Fibroblast of the aortic adventitia (primary cell): Measurements from ENCODE around the gene HSPB8. TPM values are rescaled to one million over a fixed set of nuclear protein-coding genes. Genes with fewer than 3 reads are reported as not detected.

Experiments used
- DNase-seq: peaks from one replicate; pipeline ENCODE4 v3.0.0-alpha.2; 2010; ENCODE audit warnings: low read depth
- H3K4me3 ChIP-seq: 2 replicates; pipeline ENCODE4 v1.5.1; 2011; ENCODE audit warnings: low read depth, mild to moderate bottlenecking, control low read depth, low read length, moderate library complexity
- CTCF ChIP-seq: IDR thresholded peaks from 2 replicates; pipeline ENCODE4 v1.5.1; 2011; ENCODE audit warnings: mild to moderate bottlenecking, low read length, control low read depth, inconsistent platforms; ENCODE audit not compliant: insufficient read depth
- total RNA-seq: library from RNA; depleted of rRNA; stranded (reverse); fragments of >200 nt; gene quantifications from 2 replicates; pipeline ENCODE4 v1.2.3, GENCODE V29; 2012; ENCODE audit warnings: low replicate concordance

The HSPB8 gene
- total RNA-seq, 1 donor = 7.7 TPM

- H3K4me3 ChIP-seq = no peak overlapping the region
- no peak for TF ChIP-seq CTCF
- DNase-seq = no peak
Measured at GRCh38 chr12:119183942-119184695, 5.4 kb downstream of the HSPB8 start.

GRCh38 chr12:119195256-119195655 lies 16.5 kb downstream of the HSPB8 start:
- no peak for TF ChIP-seq CTCF
- H3K4me3 ChIP-seq = no peak overlapping the region
- no peak for DNase-seq

DNA sequence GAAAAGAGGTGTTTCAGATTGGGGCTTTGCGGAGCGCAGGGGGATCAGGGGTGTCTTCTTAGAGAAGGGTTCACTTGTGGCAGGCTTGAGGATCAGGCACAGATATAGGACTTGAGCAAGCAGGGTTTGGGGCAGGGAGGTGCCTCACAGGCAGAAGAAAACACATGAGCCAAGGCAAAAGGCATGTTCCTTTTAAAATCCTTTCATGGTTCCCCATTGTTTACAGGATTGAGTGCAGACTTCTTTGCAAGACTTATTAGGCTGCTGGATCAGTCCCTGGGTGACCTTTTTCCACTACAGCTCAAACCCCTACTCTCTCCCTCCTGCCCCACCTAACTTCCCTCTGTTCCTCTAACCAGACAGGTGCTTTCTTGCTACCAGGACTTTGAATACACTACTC lies 19.7 kb downstream of the HSPB8 start:
- TF ChIP-seq CTCF = no peak
- no peak overlapping the region for H3K4me3 ChIP-seq
- no peak for DNase-seq

GRCh38 chr12:119200601-119201000 lies 21.9 kb downstream of the HSPB8 start:
- no peak overlapping the region for H3K4me3 ChIP-seq
- no peak for TF ChIP-seq CTCF
- no peak for DNase-seq

- no peak for DNase-seq
- no peak overlapping the region for H3K4me3 ChIP-seq
- TF ChIP-seq CTCF = no peak
Measured at GRCh38 chr12:119201789-119202543, 23.2 kb downstream of the HSPB8 start.

GRCh38 chr12:119202544-119202943 lies 23.8 kb downstream of the HSPB8 start:
- no peak for TF ChIP-seq CTCF
- no peak for DNase-seq
- H3K4me3 ChIP-seq = no peak overlapping the region

DNA sequence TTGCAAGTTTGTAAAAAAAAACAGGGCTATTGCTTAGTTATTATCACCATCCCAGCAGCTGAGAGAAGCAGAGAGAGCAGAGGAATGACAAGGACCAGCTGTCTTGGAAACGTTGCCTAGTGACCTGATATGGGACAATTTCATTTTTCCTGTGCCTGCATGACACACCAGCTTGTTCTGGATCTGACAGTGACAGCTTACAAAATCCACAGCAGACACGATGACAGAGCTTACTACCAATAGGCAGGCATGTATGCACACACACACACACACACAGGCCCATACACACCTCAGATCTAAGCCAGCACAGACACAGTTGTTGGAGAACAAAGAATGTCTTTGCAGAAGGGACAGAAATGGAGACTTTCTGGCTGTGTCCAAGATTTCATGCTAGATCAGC lies 25.4 kb downstream of the HSPB8 start:
- H3K4me3 ChIP-seq = no peak overlapping the region
- no peak for TF ChIP-seq CTCF
- no peak for DNase-seq
